Hematopoietic multipotent progenitor cell (in vitro differentiated cells): ENCODE results near the gene ANKH. TPM values are rescaled to one million over a fixed set of nuclear protein-coding genes. Genes with fewer than 3 reads are reported as not detected.

Source experiments
- small RNA-seq: library from RNA; depleted of rRNA; stranded (forward); fragments of <200 nt; gene quantifications from one replicate; pipeline ENCODE3, GENCODE V24; 2012
- total RNA-seq: library from RNA; depleted of rRNA; stranded (reverse); fragments of >200 nt; gene quantifications from one replicate; pipeline ENCODE4 v1.2.3, GENCODE V29; 2012

The ANKH gene
- total RNA-seq, 1 donor: 14.0 TPM

Small RNA genes within 50 kb of the gene (small RNA-seq; reads per million reads assigned to genes)
- gene HNRNPKP5 (not detected), gene MIR4637 (not detected)

Other genes with a start within 250 kb of the ANKH start
- 21.8 TPM for gene OTULIN, start 207.1 kb downstream of the ANKH start, total RNA-seq